ENCODE data around the gene LBX2.

Gene LBX2

GRCh38 chr2:74524955-74525716 is 25.7 kb upstream of the LBX2 start:
- Histone ChIP-seq H3K4me3 (ENCODE audit: low read length) (no peak overlapping the region), H3K36me3 (ENCODE audit: control insufficient read depth, low read depth, low read length) (peaks cover 14% of the 10 kb centered on the region), H3K4me1 (ENCODE audit: control insufficient read depth, low read depth, low read length) (no peaks in the 10 kb centered on the region), H3K9me3 (ENCODE audit: control insufficient read depth, low read depth, low read length) (no peaks in the 10 kb centered on the region), H3K9ac (ENCODE audit: low read length) (no peak overlapping the region), H3K27ac (ENCODE audit: low read length) (no peak overlapping the region), H3K27me3 (ENCODE audit: control insufficient read depth, insufficient read depth, low read length) (peaks cover 35% of the 10 kb centered on the region)

GRCh38 chr2:74524005-74524404 is 24.6 kb upstream of the LBX2 start:
- Histone ChIP-seq H3K4me1 (ENCODE audit: control insufficient read depth, low read depth, low read length) (no peaks in the 10 kb centered on the region), H3K36me3 (ENCODE audit: control insufficient read depth, low read depth, low read length) (peaks cover 14% of the 10 kb centered on the region), H3K27ac (ENCODE audit: low read length) (no peak overlapping the region), H3K9ac (ENCODE audit: low read length) (no peak overlapping the region), H3K27me3 (ENCODE audit: control insufficient read depth, insufficient read depth, low read length) (peaks cover 47% of the 10 kb centered on the region), H3K9me3 (ENCODE audit: control insufficient read depth, low read depth, low read length) (no peaks in the 10 kb centered on the region), H3K4me3 (ENCODE audit: low read length) (no peak overlapping the region)

GRCh38 chr2:74522516-74522915 is 23.1 kb upstream of the LBX2 start:
- Histone ChIP-seq H3K27ac (ENCODE audit: low read length) (no peak overlapping the region), H3K9ac (ENCODE audit: low read length) (no peak overlapping the region), H3K27me3 (ENCODE audit: control insufficient read depth, insufficient read depth, low read length) (peaks cover 61% of the 10 kb centered on the region), H3K36me3 (ENCODE audit: control insufficient read depth, low read depth, low read length) (peaks cover 13% of the 10 kb centered on the region), H3K4me3 (ENCODE audit: low read length) (no peak overlapping the region), H3K4me1 (ENCODE audit: control insufficient read depth, low read depth, low read length) (no peaks in the 10 kb centered on the region), H3K9me3 (ENCODE audit: control insufficient read depth, low read depth, low read length) (no peaks in the 10 kb centered on the region)

GRCh38 chr2:74516650-74517049 is 17.2 kb upstream of the LBX2 start:
- Histone ChIP-seq H3K27ac (ENCODE audit: low read length) (no peak overlapping the region), H3K36me3 (ENCODE audit: control insufficient read depth, low read depth, low read length) (no peaks in the 10 kb centered on the region), H3K9me3 (ENCODE audit: control insufficient read depth, low read depth, low read length) (no peaks in the 10 kb centered on the region), H3K27me3 (ENCODE audit: control insufficient read depth, insufficient read depth, low read length) (peaks cover 100% of the 10 kb centered on the region), H3K4me1 (ENCODE audit: control insufficient read depth, low read depth, low read length) (no peaks in the 10 kb centered on the region), H3K9ac (ENCODE audit: low read length) (no peak overlapping the region), H3K4me3 (ENCODE audit: low read length) (no peak overlapping the region)

GRCh38 chr2:74515981-74516633 is 16.7 kb upstream of the LBX2 start:
- no peak overlapping the region for H3K9ac ChIP-seq (ENCODE audit: low read length)

GRCh38 chr2:74515271-74515980 is 16.0 kb upstream of the LBX2 start:
- H3K36me3 ChIP-seq (ENCODE audit: control insufficient read depth, low read depth, low read length): no peaks in the 10 kb centered on the region
- peak overlapping the region; percentile 32 for H3K4me3 ChIP-seq (ENCODE audit: low read length)
- no peak overlapping the region for H3K27ac ChIP-seq (ENCODE audit: low read length)
- no peak overlapping the region for H3K9ac ChIP-seq (ENCODE audit: low read length)
- peaks cover 100% of the 10 kb centered on the region for H3K27me3 ChIP-seq (ENCODE audit: control insufficient read depth, insufficient read depth, low read length)
- H3K4me1 ChIP-seq (ENCODE audit: control insufficient read depth, low read depth, low read length): no peaks in the 10 kb centered on the region
- no peaks in the 10 kb centered on the region for H3K9me3 ChIP-seq (ENCODE audit: control insufficient read depth, low read depth, low read length)

More at GRCh38 chr2:74515981-74516633, 16.7 kb upstream of the LBX2 start:
- no peak overlapping the region for H3K27ac ChIP-seq (ENCODE audit: low read length)
- H3K36me3 ChIP-seq (ENCODE audit: control insufficient read depth, low read depth, low read length): no peaks in the 10 kb centered on the region
- H3K9me3 ChIP-seq (ENCODE audit: control insufficient read depth, low read depth, low read length): no peaks in the 10 kb centered on the region
- peak overlapping the region; percentile 32 for H3K4me3 ChIP-seq (ENCODE audit: low read length)
- peaks cover 100% of the 10 kb centered on the region for H3K27me3 ChIP-seq (ENCODE audit: control insufficient read depth, insufficient read depth, low read length)
- H3K4me1 ChIP-seq (ENCODE audit: control insufficient read depth, low read depth, low read length): no peaks in the 10 kb centered on the region

GRCh38 chr2:74514368-74515270 is 15.2 kb upstream of the LBX2 start, which contains the start of gene TLX2:
Gene TLX2, plus strand, starts transcription at chr2:74514450. Its CDS starts 357 bp downstream, at chr2:74514807.
- Histone ChIP-seq H3K27me3 (ENCODE audit: control insufficient read depth, insufficient read depth, low read length) (peaks cover 100% of the 10 kb centered on the region), H3K9ac (ENCODE audit: low read length) (no peak within 1 kb of the TSS), H3K4me3 (ENCODE audit: low read length) (peak within 1 kb of the TSS; percentile 37), H3K9me3 (ENCODE audit: control insufficient read depth, low read depth, low read length) (no peaks in the 10 kb centered on the region), H3K36me3 (ENCODE audit: control insufficient read depth, low read depth, low read length) (no peaks in the 10 kb centered on the region), H3K4me1 (ENCODE audit: control insufficient read depth, low read depth, low read length) (no peaks in the 10 kb centered on the region), H3K27ac (ENCODE audit: low read length) (no peak within 1 kb of the TSS)

GRCh38 chr2:74513605-74514367 is 14.4 kb upstream of the LBX2 start:
- peaks cover 100% of the 10 kb centered on the region for H3K27me3 ChIP-seq (ENCODE audit: control insufficient read depth, insufficient read depth, low read length)
- peak overlapping the region; percentile 37 for H3K4me3 ChIP-seq (ENCODE audit: low read length)
- no peak overlapping the region for H3K27ac ChIP-seq (ENCODE audit: low read length)
- H3K9me3 ChIP-seq (ENCODE audit: control insufficient read depth, low read depth, low read length): no peaks in the 10 kb centered on the region
- H3K4me1 ChIP-seq (ENCODE audit: control insufficient read depth, low read depth, low read length): peaks cover under 1% of the 10 kb centered on the region
- no peaks in the 10 kb centered on the region for H3K36me3 ChIP-seq (ENCODE audit: control insufficient read depth, low read depth, low read length)
- H3K9ac ChIP-seq (ENCODE audit: low read length): no peak overlapping the region

GRCh38 chr2:74512744-74513604 is 13.6 kb upstream of the LBX2 start:
- Histone ChIP-seq H3K27me3 (ENCODE audit: control insufficient read depth, insufficient read depth, low read length) (peaks cover 100% of the 10 kb centered on the region), H3K27ac (ENCODE audit: low read length) (no peak overlapping the region), H3K9me3 (ENCODE audit: control insufficient read depth, low read depth, low read length) (no peaks in the 10 kb centered on the region), H3K9ac (ENCODE audit: low read length) (no peak overlapping the region), H3K4me3 (ENCODE audit: low read length) (peak overlapping the region; percentile 37), H3K4me1 (ENCODE audit: control insufficient read depth, low read depth, low read length) (peaks cover 7% of the 10 kb centered on the region), H3K36me3 (ENCODE audit: control insufficient read depth, low read depth, low read length) (no peaks in the 10 kb centered on the region)
